ENCODE measurements around the gene TAAR2. TPM values are rescaled to one million over a fixed set of nuclear protein-coding genes. Genes with fewer than 3 reads are reported as not detected.
"Not testable (repeated sequence)": the region's sequence is repeated elsewhere in the genome, so short reads cannot be mapped to it uniquely, and the experiment has no call there.

Gene TAAR2
- not detected in 2 replicates for total RNA-seq

GRCh38 chr6:132624175-132624574 is at the start of gene TAAR2:
Gene TAAR2 (minus strand): TSS chr6:132624275. CDS start chr6:132624275, 0 bp downstream.
- DNase-seq (ENCODE audit: low read depth, low spot score): no peak

- no peak for DNase-seq (ENCODE audit: low read depth, low spot score)
Measured at GRCh38 chr6:132673376-132674094, 49.5 kb upstream of the TAAR2 start.

GRCh38 chr6:132671295-132671694 is 47.2 kb upstream of the TAAR2 start:
- DNase-seq (ENCODE audit: low read depth, low spot score): no peak

GRCh38 chr6:132669690-132670291 is 45.7 kb upstream of the TAAR2 start:
- no peak for DNase-seq (ENCODE audit: low read depth, low spot score)

- no peak for DNase-seq (ENCODE audit: low read depth, low spot score)
Measured at GRCh38 chr6:132666118-132666517, 42.0 kb upstream of the TAAR2 start.

- DNase-seq (ENCODE audit: low read depth, low spot score): no peak
Measured at GRCh38 chr6:132664309-132665034, 40.4 kb upstream of the TAAR2 start.

- DNase-seq (ENCODE audit: low read depth, low spot score): no peak
Measured at GRCh38 chr6:132663661-132664060, 39.6 kb upstream of the TAAR2 start.

- DNase-seq (ENCODE audit: low read depth, low spot score): no peak
Measured at GRCh38 chr6:132661906-132662305, 37.8 kb upstream of the TAAR2 start.

GRCh38 chr6:132659082-132659481 is 35.0 kb upstream of the TAAR2 start, which contains the start of gene TAAR1:
Gene TAAR1 (minus strand): TSS chr6:132659182. CDS start chr6:132646003, 13,179 bp downstream.
- no peak for DNase-seq (ENCODE audit: low read depth, low spot score)

GRCh38 chr6:132651062-132651461 is 27.0 kb upstream of the TAAR2 start:
- DNase-seq (ENCODE audit: low read depth, low spot score): no peak

GRCh38 chr6:132650429-132650828 is 26.4 kb upstream of the TAAR2 start:
- no peak for DNase-seq (ENCODE audit: low read depth, low spot score)

- DNase-seq (ENCODE audit: low read depth, low spot score): no peak
Measured at GRCh38 chr6:132648828-132649227, 24.8 kb upstream of the TAAR2 start.

- no peak for DNase-seq (ENCODE audit: low read depth, low spot score)
Measured at GRCh38 chr6:132648356-132648755, 24.3 kb upstream of the TAAR2 start.

- no peak for DNase-seq (ENCODE audit: low read depth, low spot score)
Measured at GRCh38 chr6:132643547-132643946, 19.5 kb upstream of the TAAR2 start.

- DNase-seq (ENCODE audit: low read depth, low spot score): not testable (repeated sequence)
Measured at GRCh38 chr6:132637135-132637534, 13.1 kb upstream of the TAAR2 start.

- not testable (repeated sequence) for DNase-seq (ENCODE audit: low read depth, low spot score)
Measured at GRCh38 chr6:132635906-132636305, 11.8 kb upstream of the TAAR2 start.

- not testable (repeated sequence) for DNase-seq (ENCODE audit: low read depth, low spot score)
Measured at GRCh38 chr6:132635288-132635687, 11.2 kb upstream of the TAAR2 start.

GRCh38 chr6:132634796-132635195 is 10.7 kb upstream of the TAAR2 start:
- no peak for DNase-seq (ENCODE audit: low read depth, low spot score)

GRCh38 chr6:132633362-132633761 is 9.3 kb upstream of the TAAR2 start:
- no peak for DNase-seq (ENCODE audit: low read depth, low spot score)

- DNase-seq (ENCODE audit: low read depth, low spot score): no peak
Measured at GRCh38 chr6:132623106-132623845, 799 bp downstream of the TAAR2 start.

- no peak for DNase-seq (ENCODE audit: low read depth, low spot score)
Measured at GRCh38 chr6:132616677-132617076, 7.4 kb downstream of the TAAR2 start.

- no peak for DNase-seq (ENCODE audit: low read depth, low spot score)
Measured at GRCh38 chr6:132614554-132614953, 9.5 kb downstream of the TAAR2 start.

All from pulmonary artery endothelial cell (primary cell).